ENCODE measurements around the gene POU1F1. TPM values are rescaled to one million over a fixed set of nuclear protein-coding genes. Genes with fewer than 3 reads are reported as not detected.
"Not testable (repeated sequence)": the region's sequence is repeated elsewhere in the genome, so short reads cannot be mapped to it uniquely, and the experiment has no call there.

The POU1F1 gene
- total and polyA plus RNA-seq, 9 donors, result not detected

DNA sequence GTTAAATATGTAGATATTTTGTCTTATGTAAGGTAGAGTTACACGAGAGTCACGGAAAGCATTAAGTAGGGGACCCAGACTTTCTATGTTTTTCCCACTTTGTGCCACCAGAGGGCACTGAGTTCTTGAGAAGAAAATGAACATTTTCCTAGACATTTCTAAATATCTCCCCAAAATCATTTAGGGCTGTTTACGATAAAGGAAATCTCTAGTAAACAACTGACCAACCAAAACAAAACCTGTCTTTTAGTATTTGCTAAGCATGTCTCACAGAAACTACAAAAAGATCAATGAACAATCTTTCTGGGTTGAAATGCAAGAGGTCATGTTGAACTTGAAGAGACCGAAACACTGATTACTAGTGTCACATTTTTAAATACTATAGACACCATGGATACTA, 16.1 kb downstream of the POU1F1 start:
- DNase-seq, result peak; percentile 43
- WGBS (ENCODE audit: insufficient coverage), result no CpG with 5 or more reads among the region's 4 CpGs

GRCh38 chr3:87250009-87250408, 26.4 kb downstream of the POU1F1 start:
- H3K4me1 ChIP-seq (ENCODE audit: control insufficient read depth, insufficient read depth, low read length), result no peaks in the 10 kb centered on the region
- H3K27me3 ChIP-seq (ENCODE audit: control insufficient read depth, insufficient read depth, low read length), result no peaks in the 10 kb centered on the region
- no peaks in the 10 kb centered on the region for H3K9me3 ChIP-seq (replicated peaks; ENCODE audit: control insufficient read depth, low read depth, low read length)
- DNase-seq, result no peak
- no peak overlapping the region for H3K27ac ChIP-seq (ENCODE audit: low read length)
- no peak overlapping the region for H3K4me3 ChIP-seq (ENCODE audit: low read length)
- WGBS (ENCODE audit: insufficient coverage), result no CpG with 5 or more reads among the region's 1 CpG
- no peaks in the 10 kb centered on the region for H3K36me3 ChIP-seq (ENCODE audit: control insufficient read depth, insufficient read depth, low read length)

More for the DNA sequence above, 16.1 kb downstream of the POU1F1 start:
- Histone ChIP-seq H3K4me1 (ENCODE audit: control insufficient read depth, insufficient read depth, low read length) (no peaks in the 10 kb centered on the region), H3K4me3 (ENCODE audit: low read length) (no peak overlapping the region), H3K27ac (ENCODE audit: low read length) (no peak overlapping the region), H3K36me3 (ENCODE audit: control insufficient read depth, insufficient read depth, low read length) (no peaks in the 10 kb centered on the region), H3K27me3 (ENCODE audit: control insufficient read depth, insufficient read depth, low read length) (no peaks in the 10 kb centered on the region), H3K9me3 (replicated peaks; ENCODE audit: control insufficient read depth, low read depth, low read length) (no peaks in the 10 kb centered on the region)

DNA sequence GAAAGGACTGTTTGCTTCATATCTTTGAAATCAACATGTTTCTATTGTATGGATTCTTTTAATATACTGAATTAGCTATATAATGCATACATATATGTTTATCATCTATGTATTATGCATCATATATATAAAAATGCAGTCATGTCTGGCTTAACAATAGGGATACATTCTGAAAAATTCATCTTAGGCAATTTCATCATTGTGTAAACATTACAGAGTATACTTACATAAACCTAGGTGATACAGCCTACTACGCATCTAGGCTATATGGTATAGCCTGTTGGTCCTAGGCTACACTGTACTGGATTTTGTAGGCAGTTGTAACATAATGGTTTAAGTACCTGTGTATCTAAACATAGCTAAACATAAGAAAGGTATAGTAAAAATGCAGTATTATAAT, 27.6 kb downstream of the POU1F1 start:
- no peak overlapping the region for H3K4me3 ChIP-seq (ENCODE audit: low read length)
- H3K9me3 ChIP-seq (replicated peaks; ENCODE audit: control insufficient read depth, low read depth, low read length), result no peaks in the 10 kb centered on the region
- H3K27ac ChIP-seq (ENCODE audit: low read length), result no peak overlapping the region
- WGBS (ENCODE audit: insufficient coverage), result no CpG with 5 or more reads among the region's 1 CpG
- no peak for DNase-seq
- H3K27me3 ChIP-seq (ENCODE audit: control insufficient read depth, insufficient read depth, low read length), result no peaks in the 10 kb centered on the region
- H3K36me3 ChIP-seq (ENCODE audit: control insufficient read depth, insufficient read depth, low read length), result no peaks in the 10 kb centered on the region
- H3K4me1 ChIP-seq (ENCODE audit: control insufficient read depth, insufficient read depth, low read length), result no peaks in the 10 kb centered on the region

GRCh38 chr3:87248231-87248630, 28.2 kb downstream of the POU1F1 start:
- not testable (repeated sequence) for H3K27ac ChIP-seq (ENCODE audit: low read length); H3K4me3 ChIP-seq (ENCODE audit: low read length); H3K4me1 ChIP-seq (ENCODE audit: control insufficient read depth, insufficient read depth, low read length); H3K36me3 ChIP-seq (ENCODE audit: control insufficient read depth, insufficient read depth, low read length); H3K27me3 ChIP-seq (ENCODE audit: control insufficient read depth, insufficient read depth, low read length); H3K9me3 ChIP-seq (replicated peaks; ENCODE audit: control insufficient read depth, low read depth, low read length); DNase-seq
- 83% methylated on average over 4 of the region's 6 CpGs for WGBS (ENCODE audit: insufficient coverage)

GRCh38 chr3:87247430-87247773, 29.0 kb downstream of the POU1F1 start:
- Histone ChIP-seq H3K27me3 (ENCODE audit: control insufficient read depth, insufficient read depth, low read length) (no peaks in the 10 kb centered on the region), H3K27ac (ENCODE audit: low read length) (no peak overlapping the region), H3K36me3 (ENCODE audit: control insufficient read depth, insufficient read depth, low read length) (no peaks in the 10 kb centered on the region), H3K9me3 (replicated peaks; ENCODE audit: control insufficient read depth, low read depth, low read length) (no peaks in the 10 kb centered on the region), H3K4me1 (ENCODE audit: control insufficient read depth, insufficient read depth, low read length) (no peaks in the 10 kb centered on the region), H3K4me3 (ENCODE audit: low read length) (no peak overlapping the region)
- no CpG with 5 or more reads among the region's 1 CpG for WGBS (ENCODE audit: insufficient coverage)
- no peak for DNase-seq

GRCh38 chr3:87246662-87247429, 29.5 kb downstream of the POU1F1 start:
- no CpG with 5 or more reads among the region's 3 CpGs for WGBS (ENCODE audit: insufficient coverage)
- H3K36me3 ChIP-seq (ENCODE audit: control insufficient read depth, insufficient read depth, low read length), result no peaks in the 10 kb centered on the region
- H3K4me1 ChIP-seq (ENCODE audit: control insufficient read depth, insufficient read depth, low read length), result no peaks in the 10 kb centered on the region
- H3K27ac ChIP-seq (ENCODE audit: low read length), result no peak overlapping the region
- H3K4me3 ChIP-seq (ENCODE audit: low read length), result no peak overlapping the region
- H3K9me3 ChIP-seq (replicated peaks; ENCODE audit: control insufficient read depth, low read depth, low read length), result no peaks in the 10 kb centered on the region
- DNase-seq, result no peak
- H3K27me3 ChIP-seq (ENCODE audit: control insufficient read depth, insufficient read depth, low read length), result no peaks in the 10 kb centered on the region

- H3K36me3 ChIP-seq (ENCODE audit: control insufficient read depth, insufficient read depth, low read length), result peaks cover 3% of the 10 kb centered on the region
- no peaks in the 10 kb centered on the region for H3K27me3 ChIP-seq (ENCODE audit: control insufficient read depth, insufficient read depth, low read length)
- no peak overlapping the region for H3K27ac ChIP-seq (ENCODE audit: low read length)
- no peaks in the 10 kb centered on the region for H3K9me3 ChIP-seq (replicated peaks; ENCODE audit: control insufficient read depth, low read depth, low read length)
- no peak overlapping the region for H3K4me3 ChIP-seq (ENCODE audit: low read length)
- no CpG with 5 or more reads among the region's 1 CpG for WGBS (ENCODE audit: insufficient coverage)
- H3K4me1 ChIP-seq (ENCODE audit: control insufficient read depth, insufficient read depth, low read length), result no peaks in the 10 kb centered on the region
- no peak for DNase-seq
Measured at GRCh38 chr3:87236093-87236492, 40.3 kb downstream of the POU1F1 start.

DNA sequence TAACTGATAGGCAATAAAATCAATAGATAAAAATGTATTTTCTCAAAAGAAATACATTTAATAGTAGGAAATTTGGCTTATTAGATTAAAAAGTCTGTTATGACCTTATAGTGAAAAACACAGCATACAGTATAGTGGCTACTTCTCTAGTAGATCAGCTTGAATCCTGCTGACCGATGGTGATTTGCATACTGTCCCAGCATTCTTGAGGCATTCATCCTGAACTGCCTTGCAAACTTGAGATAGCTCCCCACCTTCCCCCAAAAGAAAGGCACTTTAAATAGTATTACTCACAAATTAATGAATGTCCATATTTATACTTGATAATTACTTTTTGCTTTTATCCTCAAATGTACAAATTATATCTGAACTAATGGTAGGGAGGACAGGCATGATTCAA, 42.6 kb downstream of the POU1F1 start:
- 80% methylated on average over 1 of the region's 1 CpG for WGBS (ENCODE audit: insufficient coverage)
- no peaks in the 10 kb centered on the region for H3K9me3 ChIP-seq (replicated peaks; ENCODE audit: control insufficient read depth, low read depth, low read length)
- DNase-seq, result no peak
- peaks cover 3% of the 10 kb centered on the region for H3K36me3 ChIP-seq (ENCODE audit: control insufficient read depth, insufficient read depth, low read length)
- H3K27ac ChIP-seq (ENCODE audit: low read length), result no peak overlapping the region
- no peaks in the 10 kb centered on the region for H3K4me1 ChIP-seq (ENCODE audit: control insufficient read depth, insufficient read depth, low read length)
- no peak overlapping the region for H3K4me3 ChIP-seq (ENCODE audit: low read length)
- no peaks in the 10 kb centered on the region for H3K27me3 ChIP-seq (ENCODE audit: control insufficient read depth, insufficient read depth, low read length)

- H3K4me1 ChIP-seq (ENCODE audit: control insufficient read depth, insufficient read depth, low read length), result peaks cover 3% of the 10 kb centered on the region
- no peaks in the 10 kb centered on the region for H3K36me3 ChIP-seq (ENCODE audit: control insufficient read depth, insufficient read depth, low read length)
- no peak overlapping the region for H3K4me3 ChIP-seq (ENCODE audit: low read length)
- no peak overlapping the region for H3K27ac ChIP-seq (ENCODE audit: low read length)
- H3K9me3 ChIP-seq (replicated peaks; ENCODE audit: control insufficient read depth, low read depth, low read length), result no peaks in the 10 kb centered on the region
- H3K27me3 ChIP-seq (ENCODE audit: control insufficient read depth, insufficient read depth, low read length), result no peaks in the 10 kb centered on the region
- no peak for DNase-seq
- no CpG with 5 or more reads among the region's 1 CpG for WGBS (ENCODE audit: insufficient coverage)
Measured at GRCh38 chr3:87229113-87229512, 47.3 kb downstream of the POU1F1 start.

- no peaks in the 10 kb centered on the region for H3K9me3 ChIP-seq (replicated peaks; ENCODE audit: control insufficient read depth, low read depth, low read length)
- no peak overlapping the region for H3K4me3 ChIP-seq (ENCODE audit: low read length)
- H3K36me3 ChIP-seq (ENCODE audit: control insufficient read depth, insufficient read depth, low read length), result no peaks in the 10 kb centered on the region
- WGBS (ENCODE audit: insufficient coverage), result no CpG with 5 or more reads among the region's 1 CpG
- H3K27me3 ChIP-seq (ENCODE audit: control insufficient read depth, insufficient read depth, low read length), result no peaks in the 10 kb centered on the region
- DNase-seq, result peak; percentile 8
- no peak overlapping the region for H3K27ac ChIP-seq (ENCODE audit: low read length)
- H3K4me1 ChIP-seq (ENCODE audit: control insufficient read depth, insufficient read depth, low read length), result peaks cover 3% of the 10 kb centered on the region
Measured at GRCh38 chr3:87228316-87228715, 48.1 kb downstream of the POU1F1 start.

DNA sequence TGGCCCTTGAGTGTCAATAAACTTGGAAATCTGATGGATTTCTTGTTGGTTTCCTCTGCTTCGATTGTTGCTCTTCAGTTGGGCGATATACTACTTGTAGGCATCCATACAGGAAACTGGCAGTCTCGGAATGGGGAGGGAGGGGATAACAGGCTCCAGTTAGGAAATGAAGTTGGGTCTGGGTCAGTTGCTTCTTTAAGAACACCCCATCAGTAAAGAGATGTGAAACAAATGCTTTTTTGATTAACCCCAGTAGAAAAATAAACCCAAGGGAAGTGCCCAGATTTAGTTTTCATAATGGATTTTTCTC, 48.6 kb downstream of the POU1F1 start:
- H3K27ac ChIP-seq (ENCODE audit: low read length), result peak overlapping the region; percentile 94
- no peak for DNase-seq
- no peaks in the 10 kb centered on the region for H3K9me3 ChIP-seq (replicated peaks; ENCODE audit: control insufficient read depth, low read depth, low read length)
- peak overlapping the region; percentile 97 for H3K4me3 ChIP-seq (ENCODE audit: low read length)
- H3K27me3 ChIP-seq (ENCODE audit: control insufficient read depth, insufficient read depth, low read length), result peaks cover 2% of the 10 kb centered on the region
- 0% methylated on average over 3 of the region's 3 CpGs for WGBS (ENCODE audit: insufficient coverage)
- no peaks in the 10 kb centered on the region for H3K36me3 ChIP-seq (ENCODE audit: control insufficient read depth, insufficient read depth, low read length)
- H3K4me1 ChIP-seq (ENCODE audit: control insufficient read depth, insufficient read depth, low read length), result peaks cover 3% of the 10 kb centered on the region

Measured in muscle of leg (tissue), 11 donors.